ENCODE data around the gene SLC41A1. TPM values are rescaled to one million over a fixed set of nuclear protein-coding genes. Genes with fewer than 3 reads are reported as not detected.

The SLC41A1 gene
- total RNA-seq, 1 experiment from 2014 or later, result 33.3 TPM

- no peak for ATAC-seq
- in situ Hi-C loops (cut with HindIII; ENCODE audit: low pct_unique_long_range_greater_than_20kb, low sequenced_read_pairs) (no loop called here), intact Hi-C loops (cut with micrococcal nuclease; ENCODE audit: unreplicated experiment) (no loop called here)
- TF ChIP-seq POLR2AphosphoS5 (IDR thresholded peaks at IDR 0.05; ENCODE audit: low read depth, low read length) (0 out of 2 replicates have a peak, but pooled peaks have one; percentile 4), REST (IDR thresholded peaks at IDR 0.05; ENCODE audit: insufficient read depth in 1 of 2, low read depth in 2 of 2, low read length in 1 of 2) (no peak)
- Histone ChIP-seq H3K4me1 (ENCODE audit: control insufficient read depth, insufficient read depth, low read length) (peaks cover 39% of the 10 kb centered on the region), H3K36me3 (ENCODE audit: control insufficient read depth, insufficient read depth, low read length) (peaks cover 4% of the 10 kb centered on the region; the same call in 1 of the 2 replicates), H3K4me3 (ENCODE audit: low read depth in 2 of 2, low read length in 2 of 2) (peak overlapping the region; percentile 26 to 98), H3K27me3 (ENCODE audit: control insufficient read depth, insufficient read depth, low read length) (no peaks in the 10 kb centered on the region), H3K27ac (ENCODE audit: low read length) (peak overlapping the region; percentile 98), H3K9me3 (ENCODE audit: control insufficient read depth, insufficient read depth, low read depth, low read length) (no peaks in the 10 kb centered on the region)
- ChIA-PET POLR2A (no interaction called here), CTCF (interaction anchor here (0.5 to 0.7 kb wide), 2 partner anchors 55 to 59 kb away, joined by 3 to 4 read pairs; no protein-coding TSS in a partner anchor)
- no TSS peak for BruUV-seq (replicated peaks)
- no peak for DNase-seq (ENCODE audit: low read depth, low spot score)
These were observed 66.1 kb downstream of the SLC41A1 start for GRCh38 chr1:205746757-205747412.

- DNase-seq (ENCODE audit: low read depth, low spot score), result no peak
- ChIA-PET CTCF (no interaction called here), POLR2A (no interaction called here)
- Histone ChIP-seq H3K4me3 (ENCODE audit: low read depth in 2 of 2, low read length in 2 of 2) (no peak overlapping the region), H3K9me3 (ENCODE audit: control insufficient read depth, insufficient read depth, low read depth, low read length) (no peaks in the 10 kb centered on the region), H3K36me3 (ENCODE audit: control insufficient read depth, insufficient read depth, low read length) (peaks cover 4% of the 10 kb centered on the region; the same call in 1 of the 2 replicates), H3K27me3 (ENCODE audit: control insufficient read depth, insufficient read depth, low read length) (no peaks in the 10 kb centered on the region), H3K27ac (ENCODE audit: low read length) (no peak overlapping the region), H3K4me1 (ENCODE audit: control insufficient read depth, insufficient read depth, low read length) (peaks cover 39% of the 10 kb centered on the region)
- no peak for ATAC-seq
- in situ Hi-C loops (cut with HindIII; ENCODE audit: low pct_unique_long_range_greater_than_20kb, low sequenced_read_pairs), result no loop called here
- TF ChIP-seq POLR2AphosphoS5 (IDR thresholded peaks at IDR 0.05; ENCODE audit: low read depth, low read length) (no peak), REST (IDR thresholded peaks at IDR 0.05; ENCODE audit: insufficient read depth in 1 of 2, low read depth in 2 of 2, low read length in 1 of 2) (no peak)
- intact Hi-C loops (cut with micrococcal nuclease; ENCODE audit: unreplicated experiment), result no loop called here
- no TSS peak for BruUV-seq (replicated peaks)
These were observed 68.6 kb downstream of the SLC41A1 start for GRCh38 chr1:205744403-205744802.

- CTCF ChIA-PET, result no interaction called here
- no TSS peak for BruUV-seq (replicated peaks)
- in situ Hi-C loops (cut with HindIII; ENCODE audit: low pct_unique_long_range_greater_than_20kb, low sequenced_read_pairs), result no loop called here
- POLR2A ChIA-PET, result no interaction called here
- Histone ChIP-seq H3K9me3 (ENCODE audit: control insufficient read depth, insufficient read depth, low read depth, low read length) (no peaks in the 10 kb centered on the region), H3K36me3 (ENCODE audit: control insufficient read depth, insufficient read depth, low read length) (peaks cover 4% of the 10 kb centered on the region; the same call in 1 of the 2 replicates), H3K27me3 (ENCODE audit: control insufficient read depth, insufficient read depth, low read length) (no peaks in the 10 kb centered on the region), H3K4me3 (ENCODE audit: low read depth in 2 of 2, low read length in 2 of 2) (no peak overlapping the region), H3K27ac (ENCODE audit: low read length) (peak overlapping the region; percentile 18), H3K4me1 (ENCODE audit: control insufficient read depth, insufficient read depth, low read length) (peaks cover 43% of the 10 kb centered on the region)
- no peak; the same call in 1 of the 2 replicates for TF ChIP-seq POLR2AphosphoS5 (IDR thresholded peaks at IDR 0.05; ENCODE audit: low read depth, low read length)
- no peak for TF ChIP-seq REST (IDR thresholded peaks at IDR 0.05; ENCODE audit: insufficient read depth in 1 of 2, low read depth in 2 of 2, low read length in 1 of 2)
- TF ChIP-seq CTCF (IDR thresholded peaks at IDR 0.05), result no peak; the same call in 1 of the 2 replicates
- TF ChIP-seq TCF7L2 (IDR thresholded peaks at IDR 0.05; ENCODE audit: low read depth, low read length), result no peak
- no peak for TF ChIP-seq SIN3A (IDR thresholded peaks at IDR 0.05; ENCODE audit: borderline replicate concordance, insufficient read depth, low read depth, low read length)
- ATAC-seq (no peak), DNase-seq (ENCODE audit: low read depth, low spot score) (no peak)
- intact Hi-C loops (cut with micrococcal nuclease; ENCODE audit: unreplicated experiment), result no loop called here
These were observed 69.0 kb downstream of the SLC41A1 start for GRCh38 chr1:205743977-205744376.

Measured in Panc1 (cell line).